Lower leg skin (tissue), 4 donors: ENCODE data around the gene CAMTA1. TPM values are rescaled to one million over a fixed set of nuclear protein-coding genes. Genes with fewer than 3 reads are reported as not detected.

Experiments
- DNase-seq, 2 donors: peaks; one replicate each; pipeline ENCODE4 v3.0.0-alpha.2; 2019; ENCODE audit warnings: low spot score in 2 of 2
- H3K4me3 ChIP-seq: fragments of 200-600 bp; sonication (generic); 2 replicates; pipeline ENCODE4 v1.5.1; 2017; ENCODE audit warnings: mild to moderate bottlenecking, low read depth; ENCODE audit not compliant: poor library complexity, severe bottlenecking
- POLR2A ChIP-seq, 2 donors: fragments of 450-650 bp; IDR thresholded peaks; one replicate each; pipeline ENCODE4 v1.6.1; 2016 to 2017; ENCODE audit warnings: antibody characterized with exemption in 2 of 2, mild to moderate bottlenecking in 1 of 2, moderate library complexity in 1 of 2
- WGBS, 2 donors: methylation state at CpG; one replicate each; pipeline ENCODE4 v1.1.5; 2018; 5-methylcytosine and 5-hydroxymethylcytosine counted together
- intact Hi-C: fragments of 100-400 bp; cut with DNase I; formaldehyde crosslinking; loops from one replicate; pipeline ENCODE4 v1.15.0; 2023; ENCODE audit warnings: low total_unique reads
- total RNA-seq, 4 donors: library from RNA; depleted of rRNA; stranded (reverse); fragments of >200 nt; gene quantifications; one replicate each; pipeline ENCODE4 v1.1.0, GENCODE V29; 2016
- TF ChIP-seq, protein P1 (sequence below), 3 donors: fragments of 450-650 bp; IDR thresholded peaks; one replicate each; pipeline ENCODE4 v1.5.1; 2016; ENCODE audit warnings: antibody characterized with exemption in 3 of 3, mild to moderate bottlenecking in 3 of 3, moderate library complexity in 2 of 3

CAMTA1 gene
- total RNA-seq, 4 donors from 2014 or later: 24.4 to 52.3 (median 32.9) TPM

- no peak overlapping the region for H3K4me3 ChIP-seq
- no peak for DNase-seq
- WGBS, 2 donors: 69 to 71% methylated on average over 4 of the region's 4 CpGs
- intact Hi-C loops: no loop called here
- no peak for TF ChIP-seq POLR2A (IDR thresholded peaks at IDR 0.05)
- TF ChIP-seq, protein P1, sequence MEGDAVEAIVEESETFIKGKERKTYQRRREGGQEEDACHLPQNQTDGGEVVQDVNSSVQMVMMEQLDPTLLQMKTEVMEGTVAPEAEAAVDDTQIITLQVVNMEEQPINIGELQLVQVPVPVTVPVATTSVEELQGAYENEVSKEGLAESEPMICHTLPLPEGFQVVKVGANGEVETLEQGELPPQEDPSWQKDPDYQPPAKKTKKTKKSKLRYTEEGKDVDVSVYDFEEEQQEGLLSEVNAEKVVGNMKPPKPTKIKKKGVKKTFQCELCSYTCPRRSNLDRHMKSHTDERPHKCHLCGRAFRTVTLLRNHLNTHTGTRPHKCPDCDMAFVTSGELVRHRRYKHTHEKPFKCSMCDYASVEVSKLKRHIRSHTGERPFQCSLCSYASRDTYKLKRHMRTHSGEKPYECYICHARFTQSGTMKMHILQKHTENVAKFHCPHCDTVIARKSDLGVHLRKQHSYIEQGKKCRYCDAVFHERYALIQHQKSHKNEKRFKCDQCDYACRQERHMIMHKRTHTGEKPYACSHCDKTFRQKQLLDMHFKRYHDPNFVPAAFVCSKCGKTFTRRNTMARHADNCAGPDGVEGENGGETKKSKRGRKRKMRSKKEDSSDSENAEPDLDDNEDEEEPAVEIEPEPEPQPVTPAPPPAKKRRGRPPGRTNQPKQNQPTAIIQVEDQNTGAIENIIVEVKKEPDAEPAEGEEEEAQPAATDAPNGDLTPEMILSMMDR (IDR thresholded peaks at IDR 0.05): no peak
Measured at GRCh38 chr1:7444363-7444762, 659.1 kb downstream of the CAMTA1 start.

GRCh38 chr1:7447093-7447492 is 661.8 kb downstream of the CAMTA1 start:
- DNase-seq: no peak
- TF ChIP-seq, protein P1 (IDR thresholded peaks at IDR 0.05): no peak
- no peak for TF ChIP-seq POLR2A (IDR thresholded peaks at IDR 0.05)
- H3K4me3 ChIP-seq: no peak overlapping the region
- intact Hi-C loops: no loop called here
- 63 to 70% methylated on average over 9 of the region's 9 CpGs for WGBS, 2 donors

- DNase-seq: no peak
- intact Hi-C loops: no loop called here
- TF ChIP-seq, protein P1 (IDR thresholded peaks at IDR 0.05): no peak
- TF ChIP-seq POLR2A (IDR thresholded peaks at IDR 0.05): no peak
- WGBS, 2 donors: 85 to 91% methylated on average over 2 to 6 of the region's 6 CpGs
- no peak overlapping the region for H3K4me3 ChIP-seq
Measured at GRCh38 chr1:7447736-7448135, 662.5 kb downstream of the CAMTA1 start.

DNA sequence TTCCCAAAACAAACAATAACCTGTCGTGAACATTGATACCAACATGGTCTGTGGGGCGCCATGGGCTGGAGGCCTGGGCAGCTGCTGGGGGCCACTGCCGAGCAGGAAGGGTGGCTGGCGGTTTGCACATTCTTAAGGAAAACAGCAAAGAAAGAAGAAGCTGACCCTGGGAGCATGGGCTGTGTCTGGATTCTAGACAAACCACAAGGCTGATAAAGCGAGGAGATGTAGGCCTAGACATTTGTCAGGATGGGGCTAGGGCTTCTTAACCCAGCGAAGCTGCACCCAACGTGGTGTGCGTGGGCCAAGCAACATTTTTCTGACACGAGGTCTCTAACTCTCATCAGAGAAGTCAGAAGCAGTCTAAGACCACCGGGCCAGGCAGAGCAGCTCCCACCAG is 663.7 kb downstream of the CAMTA1 start:
- intact Hi-C loops: no loop called here
- H3K4me3 ChIP-seq: no peak overlapping the region
- no peak for DNase-seq
- WGBS, 2 donors: 93 to 94% methylated on average over 10 of the region's 10 CpGs
- no peak for TF ChIP-seq POLR2A (IDR thresholded peaks at IDR 0.05)
- TF ChIP-seq, protein P1 (IDR thresholded peaks at IDR 0.05): no peak

DNA sequence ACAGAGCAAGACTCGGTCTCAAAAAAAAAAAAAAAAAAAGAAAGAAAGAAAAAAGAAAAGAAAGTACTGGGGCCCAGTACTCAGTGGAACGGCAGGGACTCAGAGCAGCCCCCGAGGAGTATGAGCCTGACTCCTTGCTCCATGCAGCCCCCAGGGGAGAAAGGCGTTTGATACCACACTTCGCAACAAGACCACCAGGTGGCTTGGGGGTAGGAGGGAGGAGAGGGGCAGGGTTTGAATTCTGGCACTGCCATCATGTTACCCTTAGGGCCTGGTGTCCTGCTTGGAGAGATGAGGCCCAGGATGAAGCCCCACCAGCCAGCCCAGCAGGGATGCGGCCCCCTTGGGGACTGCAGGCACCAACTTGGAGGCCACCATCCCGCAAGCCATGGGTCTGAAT is 664.5 kb downstream of the CAMTA1 start:
- H3K4me3 ChIP-seq: no peak overlapping the region
- DNase-seq: no peak
- intact Hi-C loops: no loop called here
- WGBS, 2 donors: 90 to 92% methylated on average over 5 to 7 of the region's 7 CpGs
- no peak for TF ChIP-seq POLR2A (IDR thresholded peaks at IDR 0.05)
- TF ChIP-seq, protein P1 (IDR thresholded peaks at IDR 0.05): no peak

- no peak for DNase-seq
- intact Hi-C loops: no loop called here
- no peak overlapping the region for H3K4me3 ChIP-seq
- WGBS, 2 donors: 79 to 82% methylated on average over 5 of the region's 5 CpGs
- TF ChIP-seq POLR2A (IDR thresholded peaks at IDR 0.05): no peak
- TF ChIP-seq, protein P1 (IDR thresholded peaks at IDR 0.05): no peak
Measured at GRCh38 chr1:7450838-7451237, 665.6 kb downstream of the CAMTA1 start.
